A673 (cell line): ENCODE measurements around the gene KLHL30.

Experiments
- CTCF ChIP-seq: fragments of 300-800, 200-600 bp; sonication (generic); conservative IDR thresholded peaks from 2 replicates; pipeline ENCODE4 v1.5.1; 2017; ENCODE audit warnings: low read depth, mild to moderate bottlenecking, antibody characterized with exemption, low read length, moderate library complexity, mixed read lengths
- EZH2 ChIP-seq: fragments of 200-600 bp; sonication (generic); IDR thresholded peaks from 2 replicates; pipeline ENCODE4 v1.6.1; 2017; ENCODE audit warnings: borderline replicate concordance, low read depth, mild to moderate bottlenecking, mixed read lengths, antibody characterized with exemption, low read length; ENCODE audit not compliant: poor library complexity, severe bottlenecking

- no peak for TF ChIP-seq EZH2
- peak; percentile 41 for TF ChIP-seq CTCF
Measured at GRCh38 chr2:238160206-238161129, 22.0 kb downstream of the KLHL30 start.
